ENCODE results near the gene SIGLEC11. TPM values are rescaled to one million over a fixed set of nuclear protein-coding genes. Genes with fewer than 3 reads are reported as not detected.
"Not testable (repeated sequence)": the region's sequence is repeated elsewhere in the genome, so short reads cannot be mapped to it uniquely, and the experiment has no call there.

The SIGLEC11 gene
- total and polyA plus RNA-seq, 3 experiments from 2014 or later, result not detected

DNA sequence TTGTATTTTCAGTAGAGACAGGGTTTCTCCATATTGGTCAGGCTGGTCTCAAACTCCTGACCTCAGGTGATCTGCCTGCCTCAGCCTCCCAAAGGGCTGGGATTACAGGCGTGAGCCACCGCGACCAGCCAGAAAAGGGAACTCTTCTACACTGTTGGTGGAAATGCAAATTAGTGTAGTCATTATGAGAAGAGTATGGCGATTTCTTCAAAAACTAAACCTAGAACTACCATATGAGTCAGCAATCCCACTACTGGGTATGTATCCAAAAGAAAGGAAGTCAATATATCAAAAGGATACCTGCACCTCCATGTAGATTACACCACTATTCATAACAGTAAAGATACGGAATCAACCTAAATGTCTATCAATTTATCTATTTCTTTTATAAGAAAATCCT lies 16.4 kb downstream of the SIGLEC11 start:
- H3K4me3 Mint-ChIP-seq; H3K9me3 Mint-ChIP-seq; DNase-seq; H3K4me3 ChIP-seq (ENCODE audit: low read length); H3K27ac Mint-ChIP-seq; H3K4me1 Mint-ChIP-seq; H3K36me3 Mint-ChIP-seq; CTCF ChIA-PET; H3K9me3 ChIP-seq (ENCODE audit: low read length); H3K27me3 ChIP-seq (ENCODE audit: insufficient read depth, low read length, poor library complexity, severe bottlenecking); H3K4me1 ChIP-seq (ENCODE audit: insufficient read depth, low read length); H3K27ac ChIP-seq (ENCODE audit: low read depth, low read length); H3K36me3 ChIP-seq (ENCODE audit: insufficient read depth, low read length); POLR2A ChIA-PET: not testable (repeated sequence)
- H3K27me3 Mint-ChIP-seq, result peaks cover 4 to 39% of the 10 kb centered on the region in 2 donors

DNA sequence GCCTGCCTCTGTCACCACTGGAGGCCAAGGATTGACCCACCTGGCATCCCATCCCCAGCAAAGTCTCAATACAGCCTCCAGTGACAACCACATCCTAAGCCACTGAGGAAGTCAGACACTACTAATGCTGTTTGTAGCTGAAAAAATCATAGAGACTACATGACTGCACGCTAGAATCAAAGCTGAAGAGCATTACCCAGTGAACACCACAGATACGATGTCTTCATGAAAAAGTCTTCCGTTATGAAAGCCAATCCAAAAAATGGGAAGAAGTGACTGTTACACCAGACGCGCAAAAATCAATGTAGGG lies 20.5 kb downstream of the SIGLEC11 start:
- no peaks in the 10 kb centered on the region for H3K27me3 ChIP-seq (ENCODE audit: insufficient read depth, low read length, poor library complexity, severe bottlenecking)
- H3K27me3 Mint-ChIP-seq, result peaks cover 4 to 29% of the 10 kb centered on the region in 2 donors
- H3K4me1 ChIP-seq (ENCODE audit: insufficient read depth, low read length), result peaks cover 8% of the 10 kb centered on the region
- peaks cover 7 to 15% (median 7%) of the 10 kb centered on the region in 3 donors for H3K4me1 Mint-ChIP-seq
- H3K9me3 ChIP-seq (ENCODE audit: low read length), result no peaks in the 10 kb centered on the region
- H3K9me3 Mint-ChIP-seq, result no peaks in the 10 kb centered on the region
- H3K36me3 Mint-ChIP-seq, result peaks cover 0 to under 1% (median 0%) of the 10 kb centered on the region in 3 donors
- H3K27ac ChIP-seq (ENCODE audit: low read depth, low read length), result no peak overlapping the region
- H3K36me3 ChIP-seq (ENCODE audit: insufficient read depth, low read length), result no peaks in the 10 kb centered on the region
- no peak overlapping the region for H3K4me3 Mint-ChIP-seq
- no peak overlapping the region for H3K4me3 ChIP-seq (ENCODE audit: low read length)
- ChIA-PET CTCF (no interaction called here), POLR2A (no interaction called here)
- H3K27ac Mint-ChIP-seq, result peak overlapping the region in 1 of 8 donors; percentile 13
- DNase-seq, result no peak

GRCh38 chr19:49939721-49940481 lies 21.1 kb downstream of the SIGLEC11 start:
- Histone ChIP-seq H3K4me3 (ENCODE audit: low read length) (no peak overlapping the region), H3K9me3 (ENCODE audit: low read length) (no peaks in the 10 kb centered on the region), H3K4me1 (ENCODE audit: insufficient read depth, low read length) (peaks cover 8% of the 10 kb centered on the region), H3K27ac (ENCODE audit: low read depth, low read length) (no peak overlapping the region), H3K36me3 (ENCODE audit: insufficient read depth, low read length) (no peaks in the 10 kb centered on the region), H3K27me3 (ENCODE audit: insufficient read depth, low read length, poor library complexity, severe bottlenecking) (no peaks in the 10 kb centered on the region)
- POLR2A ChIA-PET, result no interaction called here
- Mint-ChIP-seq H3K9me3 (no peaks in the 10 kb centered on the region), H3K4me3 (no peak overlapping the region), H3K27me3 (peaks cover 4 to 25% of the 10 kb centered on the region in 2 donors), H3K4me1 (peaks cover 7 to 15% (median 7%) of the 10 kb centered on the region in 3 donors), H3K27ac (no peak overlapping the region), H3K36me3 (no peaks in the 10 kb centered on the region)
- CTCF ChIA-PET, result interaction anchor here (1.5 kb wide), 1 partner anchor 45 kb away, joined by 7 read pairs; no protein-coding TSS in a partner anchor
- DNase-seq, result no peak

DNA sequence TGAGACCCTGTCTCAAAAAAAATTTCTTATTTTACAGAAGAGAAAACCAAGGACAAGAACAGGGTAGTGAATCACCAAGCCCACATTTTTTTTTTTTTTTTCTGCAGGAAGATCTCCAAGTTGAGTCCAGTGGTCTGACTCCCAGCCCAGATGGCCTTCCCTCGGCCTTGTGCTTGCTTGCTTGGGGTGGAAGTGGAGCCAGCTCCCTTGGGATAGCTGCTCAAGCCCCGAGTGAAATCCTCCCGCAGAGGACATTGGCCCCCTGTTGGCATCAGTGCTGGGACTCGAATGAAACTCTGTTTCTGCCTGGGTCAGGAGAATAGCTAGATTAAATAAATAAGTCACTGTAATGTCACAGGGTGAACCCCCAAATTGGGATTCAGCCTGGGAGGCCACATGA lies 22.3 kb downstream of the SIGLEC11 start:
- no peak for DNase-seq
- Histone ChIP-seq H3K27me3 (ENCODE audit: insufficient read depth, low read length, poor library complexity, severe bottlenecking) (no peaks in the 10 kb centered on the region), H3K4me1 (ENCODE audit: insufficient read depth, low read length) (peaks cover 8% of the 10 kb centered on the region), H3K4me3 (ENCODE audit: low read length) (no peak overlapping the region), H3K27ac (ENCODE audit: low read depth, low read length) (no peak overlapping the region), H3K9me3 (ENCODE audit: low read length) (no peaks in the 10 kb centered on the region), H3K36me3 (ENCODE audit: insufficient read depth, low read length) (no peaks in the 10 kb centered on the region)
- Mint-ChIP-seq H3K4me1 (peaks cover 8 to 17% (median 9%) of the 10 kb centered on the region in 3 donors), H3K27me3 (peaks cover 1 to 20% of the 10 kb centered on the region in 2 donors), H3K9me3 (no peaks in the 10 kb centered on the region), H3K27ac (no peak overlapping the region), H3K4me3 (no peak overlapping the region), H3K36me3 (no peaks in the 10 kb centered on the region)
- ChIA-PET POLR2A (no interaction called here), CTCF (interaction anchor here (1.4 to 2.2 kb wide), 4 partner anchors 16 to 47 kb away, joined by 4 to 8 read pairs (median 7); no protein-coding TSS in a partner anchor)

DNA sequence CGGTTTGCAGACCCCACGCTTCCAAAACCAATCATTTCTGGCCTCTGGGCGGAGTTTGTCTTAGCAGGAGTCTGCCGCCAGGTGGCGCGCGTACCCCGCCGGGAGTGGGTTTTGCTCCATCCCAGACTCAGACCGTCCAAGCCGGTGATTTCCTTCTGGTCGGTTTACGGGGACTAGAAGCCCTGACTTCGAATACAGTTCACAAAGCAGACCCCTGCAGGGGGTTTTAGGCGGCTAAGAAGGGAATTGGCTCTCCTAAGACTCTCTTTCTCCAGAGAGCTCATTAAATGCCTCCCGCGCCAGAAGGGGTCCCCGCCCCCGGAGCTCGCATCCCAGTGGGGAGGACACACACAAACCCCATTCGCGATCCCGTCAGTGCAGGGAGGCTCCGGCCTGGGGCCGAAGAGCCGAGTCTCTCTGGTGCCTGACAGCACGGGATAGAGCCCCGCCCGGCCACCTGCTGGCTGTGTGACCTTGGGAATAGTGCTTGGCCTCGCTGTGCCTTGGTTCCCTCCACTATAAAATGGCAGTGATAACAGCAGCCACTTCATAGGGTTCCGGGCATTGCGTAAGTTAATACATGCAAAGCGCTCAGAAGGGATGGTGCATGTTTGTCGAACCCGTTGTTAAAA lies 23.1 kb downstream of the SIGLEC11 start:
- Mint-ChIP-seq H3K27ac (no peak overlapping the region), H3K27me3 (peaks cover 0 to 12% of the 10 kb centered on the region in 2 donors), H3K9me3 (no peaks in the 10 kb centered on the region), H3K4me3 (peak overlapping the region in 2 of 7 donors; percentile 7 to 12), H3K4me1 (peaks cover 16 to 25% (median 17%) of the 10 kb centered on the region in 3 donors), H3K36me3 (no peaks in the 10 kb centered on the region)
- H3K9me3 ChIP-seq (ENCODE audit: low read length), result no peaks in the 10 kb centered on the region
- no peaks in the 10 kb centered on the region for H3K27me3 ChIP-seq (ENCODE audit: insufficient read depth, low read length, poor library complexity, severe bottlenecking)
- DNase-seq, result peak; percentile 63 to 78 (median 74)
- H3K4me3 ChIP-seq (ENCODE audit: low read length), result peak overlapping the region; percentile 49
- H3K4me1 ChIP-seq (ENCODE audit: insufficient read depth, low read length), result peaks cover 15% of the 10 kb centered on the region
- ChIA-PET POLR2A (no interaction called here), CTCF (interaction anchor here (0.7 to 2.2 kb wide), 13 partner anchors 9 to 1574 kb away, joined by 3 to 8 read pairs (median 6); partner anchors contain the start of genes ATF5, NUP62, SYNGR4 and TMEM143)
- H3K36me3 ChIP-seq (ENCODE audit: insufficient read depth, low read length), result no peaks in the 10 kb centered on the region
- H3K27ac ChIP-seq (ENCODE audit: low read depth, low read length), result no peak overlapping the region

DNA sequence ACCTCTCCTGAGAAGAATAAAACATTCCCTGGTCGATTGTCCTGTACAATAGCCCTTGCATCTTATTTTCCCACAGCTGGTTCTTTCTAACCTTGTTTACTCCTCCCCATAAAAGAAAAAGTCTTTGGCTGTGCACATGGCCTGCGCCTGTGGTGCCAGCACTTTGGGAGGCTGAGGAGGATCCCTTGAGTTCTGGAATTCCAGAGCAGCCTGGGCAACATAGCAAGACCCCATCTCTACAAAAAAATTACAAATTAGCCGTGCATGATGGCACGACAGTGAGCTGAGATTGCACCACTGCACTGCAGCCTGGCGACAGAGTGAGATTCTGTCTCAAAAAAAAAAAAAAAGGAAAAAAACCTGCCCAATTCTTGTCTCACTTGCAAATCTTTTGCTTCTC lies 24.4 kb downstream of the SIGLEC11 start:
- Histone ChIP-seq H3K36me3 (ENCODE audit: insufficient read depth, low read length) (no peaks in the 10 kb centered on the region), H3K9me3 (ENCODE audit: low read length) (no peaks in the 10 kb centered on the region), H3K27ac (ENCODE audit: low read depth, low read length) (no peak overlapping the region), H3K4me1 (ENCODE audit: insufficient read depth, low read length) (peaks cover 20% of the 10 kb centered on the region), H3K27me3 (ENCODE audit: insufficient read depth, low read length, poor library complexity, severe bottlenecking) (no peaks in the 10 kb centered on the region), H3K4me3 (ENCODE audit: low read length) (no peak overlapping the region)
- Mint-ChIP-seq H3K27ac (peak overlapping the region in 2 of 8 donors; percentile 40 to 73), H3K36me3 (no peaks in the 10 kb centered on the region), H3K27me3 (peaks cover 0 to 8% of the 10 kb centered on the region in 2 donors), H3K4me1 (peaks cover 27 to 36% (median 28%) of the 10 kb centered on the region in 3 donors), H3K4me3 (peak overlapping the region in 1 of 7 donors; percentile 25), H3K9me3 (no peaks in the 10 kb centered on the region)
- CTCF ChIA-PET, result interaction anchor here (1.5 kb wide), 1 partner anchor 200 kb away, joined by 5 read pairs; no protein-coding TSS in a partner anchor
- DNase-seq, result no peak
- POLR2A ChIA-PET, result no interaction called here

GRCh38 chr19:49933643-49934042 lies 27.3 kb downstream of the SIGLEC11 start:
- CTCF ChIA-PET, result interaction anchor here (0.6 kb wide), 1 partner anchor 1471 kb away, joined by 3 read pairs; no protein-coding TSS in a partner anchor
- H3K4me3 ChIP-seq (ENCODE audit: low read length), result no peak overlapping the region
- POLR2A ChIA-PET, result no interaction called here
- Mint-ChIP-seq H3K4me1 (peaks cover 43 to 62% (median 53%) of the 10 kb centered on the region in 3 donors), H3K27me3 (peaks cover 0 to 7% of the 10 kb centered on the region in 2 donors), H3K27ac (peak overlapping the region in 5 of 8 donors; percentile 37 to 85 (median 69)), H3K4me3 (peak overlapping the region in 4 of 7 donors; percentile 48 to 78 (median 65)), H3K9me3 (peaks cover 0 to 3% (median 0%) of the 10 kb centered on the region in 5 donors), H3K36me3 (peaks cover 0 to 10% (median 2%) of the 10 kb centered on the region in 3 donors)
- no peak for DNase-seq
- no peak overlapping the region for H3K27ac ChIP-seq (ENCODE audit: low read depth, low read length)
- H3K36me3 ChIP-seq (ENCODE audit: insufficient read depth, low read length), result no peaks in the 10 kb centered on the region
- no peaks in the 10 kb centered on the region for H3K27me3 ChIP-seq (ENCODE audit: insufficient read depth, low read length, poor library complexity, severe bottlenecking)
- H3K9me3 ChIP-seq (ENCODE audit: low read length), result no peaks in the 10 kb centered on the region
- H3K4me1 ChIP-seq (ENCODE audit: insufficient read depth, low read length), result peaks cover 33% of the 10 kb centered on the region

GRCh38 chr19:49932731-49933131 lies 28.2 kb downstream of the SIGLEC11 start:
- peak in 4 of 5 donors; percentile 40 to 71 (median 64) for DNase-seq
- H3K4me3 ChIP-seq (ENCODE audit: low read length), result peak overlapping the region; percentile 15
- H3K27ac ChIP-seq (ENCODE audit: low read depth, low read length), result no peak overlapping the region
- peak overlapping the region; percentile 31 to 83 (median 68) for H3K4me3 Mint-ChIP-seq
- CTCF ChIA-PET, result no interaction called here
- peak overlapping the region in 5 of 8 donors; percentile 41 to 85 (median 76) for H3K27ac Mint-ChIP-seq
- H3K36me3 Mint-ChIP-seq, result peaks cover 0 to 17% (median 2%) of the 10 kb centered on the region in 3 donors
- no peaks in the 10 kb centered on the region for H3K36me3 ChIP-seq (ENCODE audit: insufficient read depth, low read length)
- H3K27me3 ChIP-seq (ENCODE audit: insufficient read depth, low read length, poor library complexity, severe bottlenecking), result no peaks in the 10 kb centered on the region
- peaks cover 49 to 69% (median 57%) of the 10 kb centered on the region in 3 donors for H3K4me1 Mint-ChIP-seq
- peaks cover 35% of the 10 kb centered on the region for H3K4me1 ChIP-seq (ENCODE audit: insufficient read depth, low read length)
- no peaks in the 10 kb centered on the region for H3K9me3 ChIP-seq (ENCODE audit: low read length)
- H3K9me3 Mint-ChIP-seq, result peaks cover 0 to 3% (median 0%) of the 10 kb centered on the region in 5 donors
- peaks cover 0 to 7% of the 10 kb centered on the region in 2 donors for H3K27me3 Mint-ChIP-seq
- POLR2A ChIA-PET, result no interaction called here
